Heart right ventricle (tissue), 16 donors: Measurements from ENCODE around the gene C1orf167. TPM values are rescaled to one million over a fixed set of nuclear protein-coding genes. Genes with fewer than 3 reads are reported as not detected.

ENCODE experiments used
- ATAC-seq, 8 donors: fragments of 200-7000 bp; cut with Tn5 transposase; one replicate each; pipeline ENCODE4 v1.9.1; 2020; ENCODE audit warnings: mild to moderate bottlenecking in 8 of 8, moderate library complexity in 8 of 8, moderate number of reproducible peaks in 1 of 8
- DNase-seq, 2 donors: peaks; one replicate each; pipeline ENCODE4 v3.0.0-alpha.2; 2020
- H3K27ac ChIP-seq, 10 donors: fragments of 200-600 bp; sonication (generic) in 2 of 10; one replicate each; pipeline versions ENCODE4 v1.5.0 to v1.8.0; 2020 to 2022; ENCODE audit warnings: mild to moderate bottlenecking in 3 of 10
- H3K27me3 ChIP-seq, 7 donors: fragments of 200-600 bp; one replicate each; pipeline ENCODE4 v1.8.0; 2021 to 2022; ENCODE audit warnings: mild to moderate bottlenecking in 2 of 7
- H3K36me3 ChIP-seq, 9 donors: fragments of 200-600 bp; sonication (generic) in 1 of 9; one replicate each; pipeline versions ENCODE4 v1.5.0 to v1.8.0; 2020 to 2022; ENCODE audit warnings: mild to moderate bottlenecking in 2 of 9
- H3K4me1 ChIP-seq, 9 donors: fragments of 200-600 bp; sonication (generic) in 1 of 9; one replicate each; pipeline versions ENCODE4 v1.5.0 to v1.8.0; 2020 to 2022; ENCODE audit warnings: mild to moderate bottlenecking in 4 of 9
- H3K4me3 ChIP-seq, 10 donors: fragments of 200-600 bp; sonication (generic) in 2 of 10; one replicate each; pipeline versions ENCODE4 v1.5.0 to v1.8.0; 2020 to 2022; ENCODE audit warnings: mild to moderate bottlenecking in 7 of 10, moderate library complexity in 2 of 10
- H3K9me3 ChIP-seq, 11 donors: fragments of 200-600 bp in 10 of 11; sonication (generic) in 2 of 11; one replicate each; pipeline versions ENCODE4 v1.5.0 to v1.8.0; 2013 to 2022; ENCODE audit warnings: mild to moderate bottlenecking in 2 of 11, control low read depth in 1 of 11, moderate library complexity in 1 of 11
- WGBS, 2 donors: extraction: QIAGEN DNeasy Blood & Tissue Kit; methylation state at CpG; one replicate each; pipeline ENCODE4 v1.1.7; 2013; ENCODE audit warnings: inconsistent platforms in 1 of 2; 5-methylcytosine and 5-hydroxymethylcytosine counted together
- intact Hi-C, 10 donors: fragments of 100-400 bp; cut with DNase I; formaldehyde crosslinking; loops; one replicate each; pipeline versions ENCODE4 v1.11.1 to v1.14.2; 2022
- polyA plus RNA-seq, 2 donors: library from polyadenylated mRNA; stranded (reverse); fragments of 200-250 nt; gene quantifications; one replicate each; pipeline ENCODE4 v1.2.3, GENCODE V29; 2013
- total RNA-seq, 10 donors: library from RNA; stranded (reverse); fragmentation: NEBNext Ultra II Directional in 3 of 10; extraction: Animal tissue kit (Norgen Biotek cat#: 25700) in 3 of 10; gene quantifications; one replicate each; pipeline versions ENCODE4 v1.2.1 to v1.2.4, GENCODE V29; 2021 to 2023
- TF ChIP-seq, protein P1 (sequence below), 9 donors: fragments of 200-600 bp; sonication (generic) in 2 of 9; IDR thresholded peaks; one replicate each; pipeline versions ENCODE4 v1.5.0 to v1.8.0; 2021 to 2022; ENCODE audit warnings: antibody characterized with exemption in 9 of 9, mild to moderate bottlenecking in 5 of 9, moderate library complexity in 1 of 9
- donor health status: Arrhythmogenic right ventricular cardiomyopathy.
- donor health status: ischemic (EF 13 %, LVEDD 7.1; RV severe dilation, severe dysfunction).
- donor health status: healthy with polysubstance abuse.
- donor health status: DM: no; HTN: yes; CAD: no.
- donor health status: DM: no; HTN: no; CAD: no.
- donor health status: ischemic (EF 25% LVEDD 6.9; RV normal size, moderate dysfunction).
- donor health status: ischemic (EF 25% LVEDD 5.7; RV mildly dilated, moderate dysfunction).
- donor health status: healthy.
- donor health status: DM: yes; HTN: yes; CAD: no.
- donor health status: Ischemic cardiomyopathy.
- donor health status: ischemic (EF 35%, LVEDD 5.7; RV mildly dilated, moderate dysfunction).
- donor health status: nonischemic (EF 11% LVEDD 7.7; RV severe dilation, severe dysfunction).
- donor health status: DM: yes; HTN: yes; CAD: no.
- donor health status: PGD.
- donor health status: ischemic (EF 29% LVEDD 5.4; RV normal size, mild dysfunction).
- donor health status: nonischemic (EF 23%, LVEDD 6.1; RV moderate dilation, normal function).

The C1orf167 gene
- total and polyA plus RNA-seq, 12 donors = 2.4 to 12.8 (median 5.7) TPM

DNA sequence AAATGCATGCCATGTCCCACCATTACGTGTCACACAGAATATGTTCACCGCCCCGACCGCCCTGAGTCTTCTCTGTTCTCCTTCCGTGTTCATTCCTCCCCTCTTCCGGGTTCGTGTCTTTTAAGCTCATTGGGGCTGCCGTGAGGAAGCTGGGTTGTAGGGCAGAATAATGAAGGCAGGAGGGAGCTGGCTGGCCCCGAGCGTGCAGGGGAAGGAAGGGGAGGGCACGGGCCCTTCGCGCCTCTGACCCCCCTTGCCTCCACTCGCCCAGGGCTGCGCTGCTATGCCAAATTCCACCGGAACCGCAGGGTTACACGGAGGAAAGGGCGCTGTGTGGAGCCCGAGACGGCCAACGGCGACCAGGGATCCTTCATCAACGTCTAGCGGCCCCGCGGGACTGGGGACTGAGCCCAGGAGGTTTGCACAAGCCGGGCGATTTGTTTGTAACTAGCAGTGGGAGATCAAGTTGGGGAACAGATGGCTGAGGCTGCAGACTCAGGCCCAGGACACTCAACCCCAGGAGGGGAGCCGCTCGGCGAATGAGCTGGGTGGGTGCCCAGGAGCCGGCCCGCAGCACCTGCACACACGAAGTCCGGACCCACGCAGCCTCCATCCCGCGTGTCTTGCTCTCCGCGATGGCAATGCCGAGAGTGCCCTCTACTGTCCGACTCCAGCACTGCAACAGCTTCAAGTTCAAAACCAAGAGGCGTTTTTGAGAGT lies 42.5 kb upstream of the C1orf167 start:
- no peaks in the 10 kb centered on the region for H3K36me3 ChIP-seq
- peaks cover 0 to 29% (median 0%) of the 10 kb centered on the region in 7 donors for H3K27me3 ChIP-seq
- ATAC-seq (peak; percentile 77 to 91 (median 83)), DNase-seq (peak; percentile 78 to 84)
- H3K4me3 ChIP-seq = peak overlapping the region in 9 of 10 donors; percentile 14 to 55 (median 46)
- H3K9me3 ChIP-seq = no peaks in the 10 kb centered on the region
- H3K4me1 ChIP-seq = peaks cover 0 to 18% (median 10%) of the 10 kb centered on the region in 9 donors
- TF ChIP-seq, protein P1, sequence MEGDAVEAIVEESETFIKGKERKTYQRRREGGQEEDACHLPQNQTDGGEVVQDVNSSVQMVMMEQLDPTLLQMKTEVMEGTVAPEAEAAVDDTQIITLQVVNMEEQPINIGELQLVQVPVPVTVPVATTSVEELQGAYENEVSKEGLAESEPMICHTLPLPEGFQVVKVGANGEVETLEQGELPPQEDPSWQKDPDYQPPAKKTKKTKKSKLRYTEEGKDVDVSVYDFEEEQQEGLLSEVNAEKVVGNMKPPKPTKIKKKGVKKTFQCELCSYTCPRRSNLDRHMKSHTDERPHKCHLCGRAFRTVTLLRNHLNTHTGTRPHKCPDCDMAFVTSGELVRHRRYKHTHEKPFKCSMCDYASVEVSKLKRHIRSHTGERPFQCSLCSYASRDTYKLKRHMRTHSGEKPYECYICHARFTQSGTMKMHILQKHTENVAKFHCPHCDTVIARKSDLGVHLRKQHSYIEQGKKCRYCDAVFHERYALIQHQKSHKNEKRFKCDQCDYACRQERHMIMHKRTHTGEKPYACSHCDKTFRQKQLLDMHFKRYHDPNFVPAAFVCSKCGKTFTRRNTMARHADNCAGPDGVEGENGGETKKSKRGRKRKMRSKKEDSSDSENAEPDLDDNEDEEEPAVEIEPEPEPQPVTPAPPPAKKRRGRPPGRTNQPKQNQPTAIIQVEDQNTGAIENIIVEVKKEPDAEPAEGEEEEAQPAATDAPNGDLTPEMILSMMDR (IDR thresholded peaks at IDR 0.05) = peak; percentile 86 to 99 (median 98)
- 8% methylated on average over 44 of the region's 44 CpGs for WGBS, 2 donors
- intact Hi-C loops = loop anchor here (1.0 to 10.0 kb wide), 9 partner anchors 37 to 685 kb away; partner anchors contain the start of genes FBXO6 (in 5 of the 10), FBXO2 (in 3 of the 10), FBXO44 (in 3 of the 10) and MAD2L2 (in 2 of the 10)
- H3K27ac ChIP-seq = peak overlapping the region in 6 of 10 donors; percentile 10 to 83 (median 38)

DNA sequence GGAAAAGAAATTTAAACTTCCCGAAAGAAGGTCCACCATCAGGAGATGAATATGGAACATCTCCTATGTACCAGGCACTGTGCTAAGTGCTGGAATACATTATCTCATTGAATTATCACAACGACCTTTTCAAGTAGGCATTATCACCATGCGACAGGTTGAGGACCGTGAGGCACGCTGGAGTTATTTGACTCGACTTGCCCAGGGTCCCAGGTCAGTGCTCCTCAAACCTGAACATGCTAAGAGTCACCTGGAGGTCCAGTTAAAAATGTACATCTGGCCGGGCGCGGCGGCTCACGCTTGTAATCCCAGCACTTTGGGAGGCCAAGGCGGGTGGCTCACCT lies 42.0 kb upstream of the C1orf167 start:
- intact Hi-C loops = loop anchor here in 3 of 10 donors (5.0 to 10.0 kb wide), 3 partner anchors 68 to 685 kb away; partner anchors contain the start of genes FBXO2 (in 1 of the 3) and FBXO44 (in 1 of the 3)
- H3K36me3 ChIP-seq = no peaks in the 10 kb centered on the region
- H3K9me3 ChIP-seq = no peaks in the 10 kb centered on the region
- peak overlapping the region in 1 of 10 donors; percentile 83 for H3K27ac ChIP-seq
- peak overlapping the region in 5 of 10 donors; percentile 45 to 55 (median 53) for H3K4me3 ChIP-seq
- peaks cover 0 to 23% (median 0%) of the 10 kb centered on the region in 7 donors for H3K27me3 ChIP-seq
- 75 to 77% methylated on average over 12 of the region's 12 CpGs for WGBS, 2 donors
- DNase-seq (no peak), ATAC-seq (peak in 2 of 8 donors; percentile 7 to 8)
- TF ChIP-seq, protein P1 (IDR thresholded peaks at IDR 0.05) = peak in 5 of 9 donors; percentile 3 to 13 (median 3)
- peaks cover 0 to 18% (median 10%) of the 10 kb centered on the region in 9 donors for H3K4me1 ChIP-seq

DNA sequence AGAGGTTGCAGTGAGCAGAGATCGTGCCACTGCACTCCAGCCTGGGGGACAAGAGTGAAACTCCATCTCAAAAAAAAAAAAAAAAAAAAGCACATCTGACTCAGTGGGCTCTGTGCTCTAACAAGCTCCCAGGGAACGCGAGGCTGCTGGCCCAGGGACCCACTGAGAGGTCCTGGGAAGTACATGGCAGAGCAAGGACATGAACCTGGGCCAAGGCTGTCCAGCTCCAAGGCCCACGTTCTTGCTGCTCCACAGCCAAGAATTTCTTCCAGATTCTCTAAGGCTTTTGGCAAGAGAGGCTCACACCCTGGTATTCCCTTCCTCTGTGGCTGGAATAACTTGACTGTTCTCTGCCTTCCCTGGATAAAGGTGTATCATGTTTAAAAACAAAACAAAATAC lies 41.5 kb upstream of the C1orf167 start:
- Histone ChIP-seq H3K36me3 (no peaks in the 10 kb centered on the region), H3K27ac (no peak overlapping the region), H3K9me3 (no peaks in the 10 kb centered on the region), H3K27me3 (peaks cover 0 to 18% (median 0%) of the 10 kb centered on the region in 7 donors), H3K4me1 (peaks cover 0 to 18% (median 10%) of the 10 kb centered on the region in 9 donors), H3K4me3 (no peak overlapping the region)
- DNase-seq (no peak), ATAC-seq (no peak)
- intact Hi-C loops = loop anchor here in 3 of 10 donors (5.0 to 10.0 kb wide), 3 partner anchors 68 to 686 kb away; partner anchors contain the start of genes FBXO2 (in 1 of the 3) and FBXO44 (in 1 of the 3)
- TF ChIP-seq, protein P1 (IDR thresholded peaks at IDR 0.05) = no peak
- WGBS, 2 donors = 70 to 76% methylated on average over 4 of the region's 4 CpGs

DNA sequence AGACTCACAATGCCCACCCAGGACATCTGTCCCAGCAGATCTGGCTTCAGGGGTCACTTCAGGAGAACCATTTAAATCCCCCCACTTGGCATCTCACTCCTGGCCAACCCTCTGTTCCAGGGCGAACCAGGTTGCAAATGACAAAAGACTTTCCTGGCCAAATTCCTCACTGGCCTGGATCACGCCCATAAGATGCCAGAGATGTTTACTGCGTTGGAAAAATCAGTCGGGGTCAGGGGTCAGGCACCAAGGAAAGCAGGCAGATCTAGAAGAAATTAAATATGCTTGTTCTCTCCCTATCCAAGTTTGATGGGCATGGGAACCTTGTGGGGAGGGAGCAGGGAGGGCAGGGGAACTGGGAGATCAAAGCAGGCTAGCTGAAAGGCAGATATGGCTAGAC lies 40.7 kb upstream of the C1orf167 start:
- no peak for DNase-seq
- 73 to 79% methylated on average over 4 of the region's 4 CpGs for WGBS, 2 donors
- no peak for ATAC-seq

More for the DNA sequence above, 40.7 kb upstream of the C1orf167 start:
- no peak overlapping the region for H3K27ac ChIP-seq
- H3K4me1 ChIP-seq = peaks cover 0 to 25% (median 10%) of the 10 kb centered on the region in 9 donors
- H3K27me3 ChIP-seq = peaks cover 0 to 13% (median 0%) of the 10 kb centered on the region in 7 donors
- TF ChIP-seq, protein P1 (IDR thresholded peaks at IDR 0.05) = no peak
- H3K9me3 ChIP-seq = no peaks in the 10 kb centered on the region
- intact Hi-C loops = loop anchor here in 3 of 10 donors (5.0 to 10.0 kb wide), 3 partner anchors 69 to 687 kb away; partner anchors contain the start of genes FBXO2 (in 1 of the 3) and FBXO44 (in 1 of the 3)
- H3K36me3 ChIP-seq = no peaks in the 10 kb centered on the region
- no peak overlapping the region for H3K4me3 ChIP-seq
